Fibroblast of skin of right quadriceps (primary cell): Measurements from ENCODE around the gene ENPP3.
"Not testable (repeated sequence)": the region's sequence is repeated elsewhere in the genome, so short reads cannot be mapped to it uniquely, and the experiment has no call there.

Source experiments
- DNase-seq: peaks from one replicate; pipeline ENCODE4 v3.0.0-alpha.2; 2013

Gene ENPP3

DNA sequence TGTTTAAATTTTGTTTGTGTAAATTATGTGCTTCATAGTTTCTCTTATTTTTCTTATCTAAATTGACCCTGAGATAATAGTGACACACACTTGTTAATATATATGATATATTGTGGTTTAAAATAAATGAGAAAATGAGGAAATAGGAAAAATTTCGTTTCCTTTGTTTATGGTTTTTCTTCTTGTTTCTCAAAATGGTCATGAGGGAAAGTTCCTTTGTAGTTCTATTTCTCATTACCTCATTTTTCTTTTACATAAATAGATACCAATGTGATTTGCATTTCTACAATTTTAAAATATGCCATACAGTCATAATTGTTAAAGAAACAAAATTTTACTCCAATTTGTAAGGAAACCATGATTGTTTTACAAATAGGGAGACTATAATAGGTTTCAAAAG, 54.9 kb downstream of the ENPP3 start:
- no peak for DNase-seq

- no peak for DNase-seq
These were observed 55.5 kb downstream of the ENPP3 start for GRCh38 chr6:131692589-131692988.

DNA sequence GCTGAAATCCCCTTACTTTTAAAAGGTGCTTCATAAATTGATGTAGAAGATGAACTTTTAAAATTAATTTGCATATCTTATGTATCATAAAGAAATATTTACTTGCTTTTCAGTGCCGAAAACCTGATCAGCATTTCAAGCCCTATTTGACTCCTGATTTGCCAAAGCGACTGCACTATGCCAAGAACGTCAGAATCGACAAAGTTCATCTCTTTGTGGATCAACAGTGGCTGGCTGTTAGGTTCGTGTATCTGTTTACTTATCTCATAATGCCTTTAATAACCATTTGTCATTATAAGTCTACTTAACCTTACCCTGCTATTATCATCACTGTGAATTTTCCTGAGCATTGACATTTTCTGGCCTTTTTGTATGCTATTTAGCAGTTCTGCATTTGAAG, 56.3 kb downstream of the ENPP3 start:
- DNase-seq = no peak

DNA sequence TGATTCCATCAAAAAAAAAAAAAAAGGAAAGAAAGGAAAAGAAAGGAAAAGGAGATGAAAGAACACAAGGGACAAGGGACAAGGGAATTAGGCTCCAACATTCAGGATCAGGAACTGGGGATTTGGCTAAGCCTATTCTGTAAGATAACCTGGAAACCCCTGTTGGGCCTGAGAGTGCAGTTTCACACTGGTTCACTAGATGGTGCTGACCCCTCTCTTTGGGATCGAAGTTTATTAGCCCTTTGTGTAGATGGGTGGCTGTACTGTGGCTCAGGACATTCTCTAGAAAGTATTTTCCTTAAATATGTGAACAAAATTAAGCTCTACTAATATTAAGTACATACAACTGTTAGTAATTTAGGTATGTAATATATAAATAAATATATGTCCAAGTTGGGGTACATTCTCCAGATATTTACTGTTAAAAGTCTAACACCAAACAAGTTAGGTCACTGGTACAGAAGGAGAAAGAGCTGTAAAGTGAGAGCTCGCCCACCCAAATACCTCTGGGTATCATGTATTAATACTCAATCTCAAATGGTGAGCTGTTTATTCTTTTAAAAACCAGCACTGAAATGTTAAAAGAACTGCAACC, 57.8 kb downstream of the ENPP3 start:
- DNase-seq = peak; percentile 68

- no peak for DNase-seq
These were observed 59.9 kb downstream of the ENPP3 start for GRCh38 chr6:131696956-131697355.

- not testable (repeated sequence) for DNase-seq
These were observed 63.7 kb downstream of the ENPP3 start for GRCh38 chr6:131700851-131701250.

GRCh38 chr6:131703905-131704304, 66.8 kb downstream of the ENPP3 start:
- DNase-seq = not testable (repeated sequence)

DNA sequence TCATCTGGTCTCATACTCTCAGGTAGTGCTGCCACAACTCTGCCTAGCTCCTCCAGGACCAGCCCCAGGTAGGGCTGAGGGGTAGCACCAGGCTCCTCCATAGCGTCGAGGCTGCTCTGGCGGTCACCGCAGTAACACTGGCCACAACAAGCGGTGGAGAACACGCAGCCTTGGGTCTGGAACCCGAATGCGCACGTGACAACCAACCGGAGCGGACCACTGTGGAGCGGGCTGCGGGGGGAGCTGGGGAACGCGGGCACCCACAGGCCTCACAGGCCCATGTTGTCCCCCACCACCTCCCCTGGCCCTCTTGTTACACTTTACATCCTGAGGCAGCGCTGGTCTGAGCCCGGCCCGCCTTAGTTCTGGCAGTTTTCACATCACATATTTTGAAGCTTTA, 73.8 kb downstream of the ENPP3 start, which contains the start of gene CTAGE9:
Gene CTAGE9, minus strand, starts transcription at position 101 of the 400 bp plus-strand sequence. Its CDS starts 0 bp downstream, at position 101.
- DNase-seq = not testable (repeated sequence)

- not testable (repeated sequence) for DNase-seq
These were observed 78.5 kb downstream of the ENPP3 start for GRCh38 chr6:131715567-131715966.

GRCh38 chr6:131717836-131718542, 80.9 kb downstream of the ENPP3 start:
- DNase-seq = no peak

DNA sequence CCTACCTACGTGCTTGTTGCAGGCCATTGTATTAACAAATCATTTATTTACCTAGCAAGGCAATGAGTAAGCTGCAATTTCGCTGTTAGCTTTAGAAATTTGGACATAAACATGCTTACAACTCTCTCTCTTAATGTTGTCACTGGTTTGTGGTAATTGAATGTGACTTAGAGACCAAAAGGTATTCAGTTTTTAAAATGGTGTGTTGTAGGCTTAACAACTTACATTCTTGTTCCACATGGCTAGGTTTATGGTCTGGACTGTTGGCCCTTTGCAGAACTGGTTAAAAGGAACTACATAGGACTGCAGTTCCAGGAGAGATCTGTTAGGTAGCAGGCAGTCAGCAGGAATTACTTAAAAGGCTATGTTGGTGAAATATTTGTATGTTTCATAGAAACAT, 84.1 kb downstream of the ENPP3 start:
- DNase-seq = no peak

DNA sequence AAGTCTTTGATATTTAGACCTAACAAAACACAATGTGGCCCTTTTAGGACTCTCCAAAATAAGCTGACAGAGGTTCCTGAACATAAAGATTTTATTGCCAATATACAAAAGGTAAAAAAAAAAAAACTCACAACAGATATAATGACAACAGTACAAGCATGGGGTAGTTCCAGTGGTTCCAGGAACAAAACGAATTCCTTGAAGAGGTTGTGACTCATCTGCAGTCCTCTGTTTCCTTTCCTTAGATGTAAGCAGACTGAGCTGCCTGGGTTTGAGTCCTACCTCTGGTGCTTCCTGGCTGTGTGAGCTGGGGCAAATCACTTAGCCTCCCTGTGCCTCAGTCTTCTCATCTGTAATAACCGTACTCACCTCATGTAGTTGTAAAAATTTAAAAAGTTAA, 87.0 kb downstream of the ENPP3 start:
- no peak for DNase-seq

GRCh38 chr6:131727467-131727866, 90.4 kb downstream of the ENPP3 start:
- DNase-seq = no peak

- no peak for DNase-seq
These were observed 90.8 kb downstream of the ENPP3 start for GRCh38 chr6:131727868-131728267.

GRCh38 chr6:131728296-131728939, 91.3 kb downstream of the ENPP3 start:
- peak; percentile 56 for DNase-seq

GRCh38 chr6:131729550-131729949, 92.4 kb downstream of the ENPP3 start:
- DNase-seq = peak; percentile 18

- no peak for DNase-seq
These were observed 93.2 kb downstream of the ENPP3 start for GRCh38 chr6:131730264-131730663.

DNA sequence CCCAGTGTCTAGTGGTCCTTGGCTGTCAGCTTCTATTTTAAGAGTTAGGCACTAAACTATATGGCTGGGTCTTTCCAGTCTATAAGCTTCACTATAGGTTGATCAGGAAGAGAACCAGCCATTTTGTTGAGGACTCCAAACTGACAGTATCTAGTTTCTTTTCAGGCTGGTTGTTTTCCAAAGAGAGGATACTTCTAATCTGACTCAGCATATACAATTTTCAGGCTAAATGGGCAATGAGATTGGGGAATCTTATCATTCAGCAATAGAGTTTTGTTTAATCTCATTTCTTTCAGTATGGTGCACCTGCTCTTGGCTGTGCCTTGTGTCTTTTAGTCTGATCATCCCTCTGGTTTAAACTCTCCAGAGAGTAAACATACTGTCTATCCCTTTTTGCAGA, 94.1 kb downstream of the ENPP3 start:
- no peak for DNase-seq

- DNase-seq = peak; percentile 62
These were observed 96.4 kb downstream of the ENPP3 start for GRCh38 chr6:131733376-131734016.

DNA sequence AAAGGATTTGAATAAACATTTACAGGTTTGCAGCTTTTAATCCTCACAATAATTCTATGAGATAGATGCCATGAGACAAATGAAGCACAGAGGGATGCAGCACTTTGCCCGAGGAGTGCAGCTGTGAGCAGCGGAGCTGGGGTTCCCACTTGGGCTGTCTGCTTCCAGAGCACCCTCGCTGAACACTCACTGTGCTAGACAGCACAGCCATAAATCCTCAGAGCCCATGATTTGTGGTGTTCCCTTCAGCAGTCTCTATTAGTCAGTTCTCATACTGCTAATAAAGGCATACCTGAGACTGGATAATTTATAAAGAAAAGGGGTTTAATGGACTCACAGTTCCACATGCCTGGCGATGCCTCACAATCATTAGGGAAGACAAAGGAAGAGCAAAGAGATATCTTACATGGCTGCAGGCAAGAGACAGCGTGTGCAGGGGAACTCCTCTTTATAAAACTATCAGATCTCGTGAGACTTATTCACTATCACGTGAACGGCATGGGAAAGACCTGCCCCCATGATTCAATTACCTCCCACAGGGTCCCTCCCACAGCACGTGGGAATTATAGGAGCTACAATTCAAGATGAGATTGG, 99.0 kb downstream of the ENPP3 start:
- DNase-seq = no peak

GRCh38 chr6:131736811-131737210, 99.7 kb downstream of the ENPP3 start:
- no peak for DNase-seq

DNA sequence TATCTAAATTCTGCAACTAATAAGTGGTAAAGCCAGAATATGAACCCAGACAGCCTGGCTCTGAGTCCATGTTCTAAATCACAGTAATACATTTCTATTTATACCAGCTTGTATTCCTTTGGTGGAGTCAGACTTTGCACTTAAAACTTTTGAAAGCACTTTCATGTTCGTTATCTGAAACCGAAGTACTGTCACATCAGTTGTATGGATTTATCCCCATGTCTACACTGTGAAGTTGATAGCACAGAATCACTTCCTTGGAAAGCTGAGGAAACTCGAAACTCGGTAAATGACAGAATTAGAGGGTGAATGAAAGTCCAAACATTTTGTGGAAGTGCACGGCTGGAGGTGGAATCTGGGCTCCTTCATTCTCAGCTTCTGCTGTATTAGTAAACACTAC, 102.0 kb downstream of the ENPP3 start:
- no peak for DNase-seq

GRCh38 chr6:131740161-131740560, 103.1 kb downstream of the ENPP3 start:
- DNase-seq = peak; percentile 39
